Activated T-cell treated with anti-CD3 and anti-CD28 coated beads, Interleukin-2, amount 50 U/mL, for 24 hours (primary cell): Measurements from ENCODE around the gene MYO1D.

Experiments used
- DNase-seq: peaks from one replicate; pipeline ENCODE4 v3.0.0-alpha.2; 2020
- H3K27ac Mint-ChIP-seq: 2 replicates; pipeline ENCODE4 v1.8.0; 2020; ENCODE audit warnings: mild to moderate bottlenecking, mixed read lengths
- H3K27me3 Mint-ChIP-seq: 2 replicates; pipeline ENCODE4 v1.8.0; 2020; ENCODE audit warnings: mixed read lengths
- H3K36me3 Mint-ChIP-seq: 2 replicates; pipeline ENCODE4 v1.8.0; 2020; ENCODE audit warnings: low read depth, mixed read lengths
- H3K4me1 Mint-ChIP-seq: 2 replicates; pipeline ENCODE4 v1.8.0; 2020; ENCODE audit warnings: low read depth, mixed read lengths
- H3K4me3 Mint-ChIP-seq: 2 replicates; pipeline ENCODE4 v1.8.0; 2020; ENCODE audit warnings: mild to moderate bottlenecking, moderate library complexity, mixed read lengths
- H3K9me3 Mint-ChIP-seq: 2 replicates; pipeline ENCODE4 v1.8.0; 2020; ENCODE audit warnings: mixed read lengths

The MYO1D gene

GRCh38 chr17:32609085-32609484 lies 267.8 kb downstream of the MYO1D start:
- H3K36me3 Mint-ChIP-seq, result no peaks in the 10 kb centered on the region
- H3K9me3 Mint-ChIP-seq, result no peaks in the 10 kb centered on the region
- H3K4me3 Mint-ChIP-seq, result no peak overlapping the region
- no peak overlapping the region for H3K27ac Mint-ChIP-seq
- peak; percentile 71 for DNase-seq
- peaks cover 9% of the 10 kb centered on the region for H3K4me1 Mint-ChIP-seq
- H3K27me3 Mint-ChIP-seq, result no peaks in the 10 kb centered on the region

GRCh38 chr17:32608267-32608666 lies 268.7 kb downstream of the MYO1D start:
- no peak for DNase-seq
- H3K9me3 Mint-ChIP-seq, result no peaks in the 10 kb centered on the region
- no peaks in the 10 kb centered on the region for H3K36me3 Mint-ChIP-seq

GRCh38 chr17:32604966-32605365 lies 272.0 kb downstream of the MYO1D start:
- Mint-ChIP-seq H3K36me3 (no peaks in the 10 kb centered on the region), H3K4me1 (peaks cover 12% of the 10 kb centered on the region), H3K27ac (no peak overlapping the region), H3K27me3 (no peaks in the 10 kb centered on the region), H3K4me3 (no peak overlapping the region), H3K9me3 (no peaks in the 10 kb centered on the region)
- DNase-seq, result no peak

More at GRCh38 chr17:32608267-32608666, 268.7 kb downstream of the MYO1D start:
- Mint-ChIP-seq H3K4me3 (no peak overlapping the region), H3K27ac (no peak overlapping the region), H3K4me1 (peaks cover 9% of the 10 kb centered on the region), H3K27me3 (no peaks in the 10 kb centered on the region)

GRCh38 chr17:32602396-32602795 lies 274.5 kb downstream of the MYO1D start:
- Mint-ChIP-seq H3K27me3 (no peaks in the 10 kb centered on the region), H3K4me3 (no peak overlapping the region), H3K27ac (no peak overlapping the region), H3K36me3 (no peaks in the 10 kb centered on the region), H3K4me1 (peaks cover 3% of the 10 kb centered on the region), H3K9me3 (no peaks in the 10 kb centered on the region)
- no peak for DNase-seq

GRCh38 chr17:32601866-32602265 lies 275.1 kb downstream of the MYO1D start:
- Mint-ChIP-seq H3K4me3 (no peak overlapping the region), H3K4me1 (peaks cover 3% of the 10 kb centered on the region), H3K9me3 (no peaks in the 10 kb centered on the region), H3K27me3 (no peaks in the 10 kb centered on the region), H3K27ac (no peak overlapping the region), H3K36me3 (no peaks in the 10 kb centered on the region)
- no peak for DNase-seq

GRCh38 chr17:32596628-32597027 lies 280.3 kb downstream of the MYO1D start:
- H3K9me3 Mint-ChIP-seq, result no peaks in the 10 kb centered on the region
- no peaks in the 10 kb centered on the region for H3K27me3 Mint-ChIP-seq
- no peak overlapping the region for H3K4me3 Mint-ChIP-seq
- DNase-seq, result no peak
- no peak overlapping the region for H3K27ac Mint-ChIP-seq
- peaks cover 10% of the 10 kb centered on the region for H3K4me1 Mint-ChIP-seq
- H3K36me3 Mint-ChIP-seq, result no peaks in the 10 kb centered on the region

GRCh38 chr17:32596206-32596605 lies 280.7 kb downstream of the MYO1D start:
- no peaks in the 10 kb centered on the region for H3K27me3 Mint-ChIP-seq
- H3K4me1 Mint-ChIP-seq, result peaks cover 10% of the 10 kb centered on the region
- H3K36me3 Mint-ChIP-seq, result no peaks in the 10 kb centered on the region
- no peaks in the 10 kb centered on the region for H3K9me3 Mint-ChIP-seq
- H3K4me3 Mint-ChIP-seq, result no peak overlapping the region
- no peak overlapping the region for H3K27ac Mint-ChIP-seq
- DNase-seq, result no peak

GRCh38 chr17:32593003-32593402 lies 283.9 kb downstream of the MYO1D start:
- H3K4me3 Mint-ChIP-seq, result no peak overlapping the region
- no peaks in the 10 kb centered on the region for H3K9me3 Mint-ChIP-seq
- no peak for DNase-seq
- no peaks in the 10 kb centered on the region for H3K27me3 Mint-ChIP-seq
- no peaks in the 10 kb centered on the region for H3K36me3 Mint-ChIP-seq
- no peak overlapping the region for H3K27ac Mint-ChIP-seq
- H3K4me1 Mint-ChIP-seq, result peaks cover 7% of the 10 kb centered on the region

GRCh38 chr17:32591405-32591804 lies 285.5 kb downstream of the MYO1D start:
- H3K9me3 Mint-ChIP-seq, result no peaks in the 10 kb centered on the region
- no peak overlapping the region for H3K4me3 Mint-ChIP-seq
- H3K36me3 Mint-ChIP-seq, result no peaks in the 10 kb centered on the region
- no peak for DNase-seq
- no peaks in the 10 kb centered on the region for H3K27me3 Mint-ChIP-seq
- H3K27ac Mint-ChIP-seq, result no peak overlapping the region
- H3K4me1 Mint-ChIP-seq, result peaks cover 3% of the 10 kb centered on the region

- H3K27me3 Mint-ChIP-seq, result no peaks in the 10 kb centered on the region
- no peak for DNase-seq
- no peak overlapping the region for H3K4me3 Mint-ChIP-seq
- H3K4me1 Mint-ChIP-seq, result peaks cover 2% of the 10 kb centered on the region
- no peaks in the 10 kb centered on the region for H3K9me3 Mint-ChIP-seq
- H3K36me3 Mint-ChIP-seq, result no peaks in the 10 kb centered on the region
- H3K27ac Mint-ChIP-seq, result no peak overlapping the region
These were observed 285.9 kb downstream of the MYO1D start for GRCh38 chr17:32590974-32591373.

GRCh38 chr17:32588982-32589381 lies 287.9 kb downstream of the MYO1D start:
- Mint-ChIP-seq H3K9me3 (peaks cover 2% of the 10 kb centered on the region), H3K4me1 (no peaks in the 10 kb centered on the region), H3K4me3 (no peak overlapping the region), H3K36me3 (no peaks in the 10 kb centered on the region), H3K27me3 (no peaks in the 10 kb centered on the region), H3K27ac (no peak overlapping the region)
- DNase-seq, result no peak

GRCh38 chr17:32588135-32588534 lies 288.8 kb downstream of the MYO1D start:
- Mint-ChIP-seq H3K4me3 (no peak overlapping the region), H3K4me1 (no peaks in the 10 kb centered on the region), H3K36me3 (no peaks in the 10 kb centered on the region), H3K27ac (no peak overlapping the region), H3K27me3 (no peaks in the 10 kb centered on the region), H3K9me3 (peaks cover 6% of the 10 kb centered on the region)
- DNase-seq, result no peak

GRCh38 chr17:32586666-32587065 lies 290.3 kb downstream of the MYO1D start:
- Mint-ChIP-seq H3K4me1 (no peaks in the 10 kb centered on the region), H3K36me3 (peaks cover 4% of the 10 kb centered on the region), H3K4me3 (no peak overlapping the region), H3K27me3 (no peaks in the 10 kb centered on the region), H3K9me3 (peaks cover 14% of the 10 kb centered on the region), H3K27ac (no peak overlapping the region)
- DNase-seq, result no peak

- Mint-ChIP-seq H3K36me3 (peaks cover 4% of the 10 kb centered on the region), H3K4me1 (no peaks in the 10 kb centered on the region), H3K9me3 (peaks cover 22% of the 10 kb centered on the region), H3K4me3 (no peak overlapping the region), H3K27me3 (no peaks in the 10 kb centered on the region), H3K27ac (no peak overlapping the region)
- no peak for DNase-seq
These were observed 292.1 kb downstream of the MYO1D start for GRCh38 chr17:32584792-32585191.

- no peak overlapping the region for H3K4me3 Mint-ChIP-seq
- H3K4me1 Mint-ChIP-seq, result no peaks in the 10 kb centered on the region
- DNase-seq, result no peak
- peaks cover 22% of the 10 kb centered on the region for H3K9me3 Mint-ChIP-seq
- H3K27me3 Mint-ChIP-seq, result no peaks in the 10 kb centered on the region
- H3K27ac Mint-ChIP-seq, result no peak overlapping the region
- H3K36me3 Mint-ChIP-seq, result peaks cover 4% of the 10 kb centered on the region
These were observed 293.9 kb downstream of the MYO1D start for GRCh38 chr17:32583053-32583452.

GRCh38 chr17:32575852-32576251 lies 301.1 kb downstream of the MYO1D start:
- no peak overlapping the region for H3K27ac Mint-ChIP-seq
- DNase-seq, result no peak
- H3K27me3 Mint-ChIP-seq, result no peaks in the 10 kb centered on the region
- H3K36me3 Mint-ChIP-seq, result no peaks in the 10 kb centered on the region
- peaks cover 12% of the 10 kb centered on the region for H3K4me1 Mint-ChIP-seq
- no peak overlapping the region for H3K4me3 Mint-ChIP-seq
- H3K9me3 Mint-ChIP-seq, result peaks cover 2% of the 10 kb centered on the region
